ENCODE results near the gene DSTYK.

The DSTYK gene

GRCh38 chr1:205122489-205122882 lies 89.0 kb downstream of the DSTYK start:
- no peak for DNase-seq

- peak; percentile 85 for DNase-seq
Measured at GRCh38 chr1:205121660-205122488, 89.6 kb downstream of the DSTYK start, which contains the start of gene RBBP5. Gene RBBP5, minus strand, starts transcription at chr1:205121978. Its CDS starts 105 bp downstream, at chr1:205121873.

GRCh38 chr1:205118752-205119151 lies 92.8 kb downstream of the DSTYK start:
- DNase-seq: no peak

GRCh38 chr1:205111354-205111753 lies 100.1 kb downstream of the DSTYK start:
- no peak for DNase-seq

- DNase-seq: no peak
Measured at GRCh38 chr1:205109711-205110110, 101.8 kb downstream of the DSTYK start.

GRCh38 chr1:205109269-205109668 lies 102.2 kb downstream of the DSTYK start:
- DNase-seq: no peak

- DNase-seq: no peak
Measured at GRCh38 chr1:205108464-205108863, 103.0 kb downstream of the DSTYK start.

GRCh38 chr1:205107327-205107726 lies 104.2 kb downstream of the DSTYK start:
- no peak for DNase-seq

- DNase-seq: no peak
Measured at GRCh38 chr1:205102404-205102803, 109.1 kb downstream of the DSTYK start.

GRCh38 chr1:205098242-205098641 lies 113.3 kb downstream of the DSTYK start:
- no peak for DNase-seq

- DNase-seq: no peak
Measured at GRCh38 chr1:205095422-205095821, 116.1 kb downstream of the DSTYK start.

All from SHP77 treated with DMSO at 0.1 percent for 48 hours (cell line).